Measurements from ENCODE around the gene CHRNE. TPM values are rescaled to one million over a fixed set of nuclear protein-coding genes. Genes with fewer than 3 reads are reported as not detected.
A peak's percentile ranks its signal among the peaks of the same experiment; 100 is the strongest.
"Not testable (repeated sequence)": the region's sequence is repeated elsewhere in the genome, so short reads cannot be mapped to it uniquely, and the experiment has no call there.

The CHRNE gene
- total RNA-seq, 1 donor from 2014 or later: 0.32 TPM

GRCh38 chr17:4886830-4887229 is 16.1 kb downstream of the CHRNE start:
- no peak overlapping the region for H3K4me3 Mint-ChIP-seq (ENCODE audit: low read depth)
- H3K27ac Mint-ChIP-seq: no peak overlapping the region
- peaks cover 34% of the 10 kb centered on the region for H3K36me3 Mint-ChIP-seq (ENCODE audit: low read depth)
- H3K9me3 Mint-ChIP-seq: no peaks in the 10 kb centered on the region
- DNase-seq (ENCODE audit: low spot score): no peak
- peaks cover 1% of the 10 kb centered on the region for H3K4me1 Mint-ChIP-seq (ENCODE audit: low read depth)
- intact Hi-C loops (cut with micrococcal nuclease): loop anchor here (5.0 kb wide), 1 partner anchor 155 kb away; the partner anchor contains the start of gene MED11
- H3K27me3 Mint-ChIP-seq (ENCODE audit: low read depth): no peaks in the 10 kb centered on the region

DNA sequence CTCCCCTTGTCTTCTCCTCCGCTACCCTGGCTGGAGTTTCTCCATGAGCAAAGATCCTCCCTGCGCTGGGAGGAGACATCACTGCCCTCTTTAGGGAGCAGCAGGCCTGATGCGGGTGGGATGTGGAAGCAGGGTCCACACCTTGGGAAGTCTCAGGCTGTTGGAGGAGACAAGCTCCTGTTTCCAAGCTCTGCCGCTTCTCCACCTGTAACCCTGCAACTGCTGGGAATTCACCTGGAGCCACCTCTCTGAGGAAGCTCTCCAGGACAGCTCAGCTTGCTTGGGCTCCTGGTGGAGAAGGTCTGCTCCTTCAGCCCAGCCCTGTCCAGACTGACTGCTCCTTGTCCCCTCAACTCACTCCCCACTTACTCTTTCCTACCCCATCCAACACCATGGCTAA is 18.4 kb downstream of the CHRNE start:
- peaks cover 1% of the 10 kb centered on the region for H3K4me1 Mint-ChIP-seq (ENCODE audit: low read depth)
- no peak overlapping the region for H3K4me3 Mint-ChIP-seq (ENCODE audit: low read depth)
- no peak for DNase-seq (ENCODE audit: low spot score)
- no peak overlapping the region for H3K27ac Mint-ChIP-seq
- no peaks in the 10 kb centered on the region for H3K9me3 Mint-ChIP-seq
- intact Hi-C loops (cut with micrococcal nuclease): no loop called here
- peaks cover 25% of the 10 kb centered on the region for H3K36me3 Mint-ChIP-seq (ENCODE audit: low read depth)
- no peaks in the 10 kb centered on the region for H3K27me3 Mint-ChIP-seq (ENCODE audit: low read depth)

- peaks cover 15% of the 10 kb centered on the region for H3K36me3 Mint-ChIP-seq (ENCODE audit: low read depth)
- no peak overlapping the region for H3K4me3 Mint-ChIP-seq (ENCODE audit: low read depth)
- no peak overlapping the region for H3K27ac Mint-ChIP-seq
- no peaks in the 10 kb centered on the region for H3K9me3 Mint-ChIP-seq
- H3K27me3 Mint-ChIP-seq (ENCODE audit: low read depth): no peaks in the 10 kb centered on the region
- intact Hi-C loops (cut with micrococcal nuclease): no loop called here
- H3K4me1 Mint-ChIP-seq (ENCODE audit: low read depth): no peaks in the 10 kb centered on the region
- DNase-seq (ENCODE audit: low spot score): peak; percentile 35
These were observed 20.9 kb downstream of the CHRNE start for GRCh38 chr17:4881761-4882555.

DNA sequence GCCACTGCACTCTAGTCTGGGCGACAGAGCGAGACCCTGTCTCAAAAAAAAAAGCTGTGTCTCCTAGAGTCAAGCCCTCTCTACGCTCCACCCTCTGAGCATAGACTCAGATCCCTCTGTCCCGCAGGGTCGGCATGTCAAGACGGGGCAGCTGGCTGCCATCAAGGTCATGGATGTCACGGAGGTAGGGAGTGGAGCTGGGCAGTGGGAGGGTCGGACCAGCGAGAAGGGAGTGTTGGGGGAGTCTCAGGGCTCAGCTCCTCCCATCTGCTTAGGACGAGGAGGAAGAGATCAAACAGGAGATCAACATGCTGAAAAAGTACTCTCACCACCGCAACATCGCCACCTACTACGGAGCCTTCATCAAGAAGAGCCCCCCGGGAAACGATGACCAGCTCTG is 22.0 kb downstream of the CHRNE start:
- intact Hi-C loops (cut with micrococcal nuclease): no loop called here
- Mint-ChIP-seq H3K27ac (no peak overlapping the region), H3K36me3 (ENCODE audit: low read depth) (peaks cover 10% of the 10 kb centered on the region), H3K9me3 (no peaks in the 10 kb centered on the region), H3K27me3 (ENCODE audit: low read depth) (no peaks in the 10 kb centered on the region), H3K4me1 (ENCODE audit: low read depth) (no peaks in the 10 kb centered on the region), H3K4me3 (ENCODE audit: low read depth) (no peak overlapping the region)
- no peak for DNase-seq (ENCODE audit: low spot score)

GRCh38 chr17:4879601-4880000 is 23.3 kb downstream of the CHRNE start:
- no peak overlapping the region for H3K27ac Mint-ChIP-seq
- DNase-seq (ENCODE audit: low spot score): no peak
- H3K27me3 Mint-ChIP-seq (ENCODE audit: low read depth): no peaks in the 10 kb centered on the region
- no peaks in the 10 kb centered on the region for H3K9me3 Mint-ChIP-seq
- H3K4me1 Mint-ChIP-seq (ENCODE audit: low read depth): no peaks in the 10 kb centered on the region
- H3K4me3 Mint-ChIP-seq (ENCODE audit: low read depth): no peak overlapping the region
- intact Hi-C loops (cut with micrococcal nuclease): no loop called here
- H3K36me3 Mint-ChIP-seq (ENCODE audit: low read depth): peaks cover 4% of the 10 kb centered on the region

DNA sequence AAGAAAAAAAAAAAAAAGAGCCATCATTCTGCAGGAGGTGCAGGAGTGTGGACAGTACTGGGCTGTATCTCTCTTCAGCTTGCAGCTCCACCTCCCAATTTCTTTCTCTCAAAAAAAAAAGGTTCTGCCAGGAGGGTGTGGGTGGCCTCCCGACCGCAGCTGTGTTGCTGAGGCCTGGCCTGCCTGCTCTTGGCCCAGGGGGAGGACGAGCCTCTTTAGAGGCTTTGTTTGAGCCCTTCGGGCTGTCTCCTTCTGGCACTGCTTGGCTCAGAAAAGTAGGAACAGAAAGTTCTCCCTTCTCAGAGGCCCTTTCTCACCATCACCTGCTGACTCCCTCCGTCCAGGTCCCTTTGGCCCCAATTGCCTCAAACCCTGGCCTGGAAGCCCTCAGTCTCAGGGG is 25.8 kb downstream of the CHRNE start:
- H3K4me3 Mint-ChIP-seq (ENCODE audit: low read depth): no peak overlapping the region

GRCh38 chr17:4872786-4873185 is 30.1 kb downstream of the CHRNE start:
- Mint-ChIP-seq H3K27ac (no peak overlapping the region), H3K9me3 (no peaks in the 10 kb centered on the region)

More for the DNA sequence above, 25.8 kb downstream of the CHRNE start:
- H3K36me3 Mint-ChIP-seq (ENCODE audit: low read depth): peaks cover 7% of the 10 kb centered on the region
- intact Hi-C loops (cut with micrococcal nuclease): no loop called here
- no peak for DNase-seq (ENCODE audit: low spot score)
- peaks cover 3% of the 10 kb centered on the region for H3K4me1 Mint-ChIP-seq (ENCODE audit: low read depth)
- no peaks in the 10 kb centered on the region for H3K27me3 Mint-ChIP-seq (ENCODE audit: low read depth)
- no peak overlapping the region for H3K27ac Mint-ChIP-seq
- no peaks in the 10 kb centered on the region for H3K9me3 Mint-ChIP-seq

GRCh38 chr17:4870855-4871254 is 32.0 kb downstream of the CHRNE start:
- peaks cover 10% of the 10 kb centered on the region for H3K36me3 Mint-ChIP-seq (ENCODE audit: low read depth)
- H3K4me3 Mint-ChIP-seq (ENCODE audit: low read depth): no peak overlapping the region
- DNase-seq (ENCODE audit: low spot score): no peak
- H3K4me1 Mint-ChIP-seq (ENCODE audit: low read depth): peaks cover 5% of the 10 kb centered on the region
- intact Hi-C loops (cut with micrococcal nuclease): no loop called here
- H3K9me3 Mint-ChIP-seq: no peaks in the 10 kb centered on the region
- no peaks in the 10 kb centered on the region for H3K27me3 Mint-ChIP-seq (ENCODE audit: low read depth)
- no peak overlapping the region for H3K27ac Mint-ChIP-seq

More at GRCh38 chr17:4872786-4873185, 30.1 kb downstream of the CHRNE start:
- intact Hi-C loops (cut with micrococcal nuclease): no loop called here
- Mint-ChIP-seq H3K36me3 (ENCODE audit: low read depth) (peaks cover 10% of the 10 kb centered on the region), H3K4me3 (ENCODE audit: low read depth) (no peak overlapping the region), H3K27me3 (ENCODE audit: low read depth) (no peaks in the 10 kb centered on the region), H3K4me1 (ENCODE audit: low read depth) (peaks cover 5% of the 10 kb centered on the region)
- no peak for DNase-seq (ENCODE audit: low spot score)

GRCh38 chr17:4869058-4869998 is 33.6 kb downstream of the CHRNE start:
- H3K4me3 Mint-ChIP-seq (ENCODE audit: low read depth); H3K9me3 Mint-ChIP-seq; H3K27me3 Mint-ChIP-seq (ENCODE audit: low read depth); DNase-seq (ENCODE audit: low spot score); H3K36me3 Mint-ChIP-seq (ENCODE audit: low read depth); H3K4me1 Mint-ChIP-seq (ENCODE audit: low read depth); H3K27ac Mint-ChIP-seq; intact Hi-C loops (cut with micrococcal nuclease): not testable (repeated sequence)

GRCh38 chr17:4867535-4867934 is 35.4 kb downstream of the CHRNE start:
- H3K9me3 Mint-ChIP-seq; intact Hi-C loops (cut with micrococcal nuclease); H3K27ac Mint-ChIP-seq; DNase-seq (ENCODE audit: low spot score); H3K36me3 Mint-ChIP-seq (ENCODE audit: low read depth); H3K27me3 Mint-ChIP-seq (ENCODE audit: low read depth); H3K4me3 Mint-ChIP-seq (ENCODE audit: low read depth); H3K4me1 Mint-ChIP-seq (ENCODE audit: low read depth): not testable (repeated sequence)

- Mint-ChIP-seq H3K4me1 (ENCODE audit: low read depth) (peaks cover 1% of the 10 kb centered on the region), H3K36me3 (ENCODE audit: low read depth) (no peaks in the 10 kb centered on the region), H3K27me3 (ENCODE audit: low read depth) (no peaks in the 10 kb centered on the region), H3K27ac (no peak overlapping the region), H3K9me3 (no peaks in the 10 kb centered on the region), H3K4me3 (ENCODE audit: low read depth) (no peak overlapping the region)
- no peak for DNase-seq (ENCODE audit: low spot score)
- intact Hi-C loops (cut with micrococcal nuclease): no loop called here
These were observed 39.6 kb downstream of the CHRNE start for GRCh38 chr17:4863321-4863720.

- no peaks in the 10 kb centered on the region for H3K27me3 Mint-ChIP-seq (ENCODE audit: low read depth)
- no peak overlapping the region for H3K4me3 Mint-ChIP-seq (ENCODE audit: low read depth)
- H3K4me1 Mint-ChIP-seq (ENCODE audit: low read depth): peaks cover 3% of the 10 kb centered on the region
- intact Hi-C loops (cut with micrococcal nuclease): no loop called here
- H3K36me3 Mint-ChIP-seq (ENCODE audit: low read depth): no peaks in the 10 kb centered on the region
- H3K9me3 Mint-ChIP-seq: no peaks in the 10 kb centered on the region
- no peak overlapping the region for H3K27ac Mint-ChIP-seq
- DNase-seq (ENCODE audit: low spot score): no peak
These were observed 40.2 kb downstream of the CHRNE start for GRCh38 chr17:4862720-4863119.

GRCh38 chr17:4861052-4861451 is 41.8 kb downstream of the CHRNE start:
- intact Hi-C loops (cut with micrococcal nuclease): no loop called here
- DNase-seq (ENCODE audit: low spot score): no peak
- H3K4me1 Mint-ChIP-seq (ENCODE audit: low read depth): peaks cover 5% of the 10 kb centered on the region
- no peaks in the 10 kb centered on the region for H3K9me3 Mint-ChIP-seq
- no peak overlapping the region for H3K27ac Mint-ChIP-seq
- H3K27me3 Mint-ChIP-seq (ENCODE audit: low read depth): no peaks in the 10 kb centered on the region
- no peak overlapping the region for H3K4me3 Mint-ChIP-seq (ENCODE audit: low read depth)
- peaks cover 11% of the 10 kb centered on the region for H3K36me3 Mint-ChIP-seq (ENCODE audit: low read depth)

Measured in activated T-helper 2 cell treated with anti-CD3 and anti-CD28 coated beads, Interferon-gamma antibody, Interleukin-2, Interleukin-4, amounts not matched to agents 10 μg/mL and 5 μg/mL and 100 μg/mL, durations not matched to agents 14 hours and 24 hours and 36 hours (primary cell).